Measurements from ENCODE around the gene CLEC18B.
A peak's percentile ranks its signal among the peaks of the same experiment; 100 is the strongest.

Gene CLEC18B

GRCh38 chr16:74455213-74455612 lies 33.9 kb upstream of the CLEC18B start:
- DNase-seq (ENCODE audit: low spot score) = no peak

DNA sequence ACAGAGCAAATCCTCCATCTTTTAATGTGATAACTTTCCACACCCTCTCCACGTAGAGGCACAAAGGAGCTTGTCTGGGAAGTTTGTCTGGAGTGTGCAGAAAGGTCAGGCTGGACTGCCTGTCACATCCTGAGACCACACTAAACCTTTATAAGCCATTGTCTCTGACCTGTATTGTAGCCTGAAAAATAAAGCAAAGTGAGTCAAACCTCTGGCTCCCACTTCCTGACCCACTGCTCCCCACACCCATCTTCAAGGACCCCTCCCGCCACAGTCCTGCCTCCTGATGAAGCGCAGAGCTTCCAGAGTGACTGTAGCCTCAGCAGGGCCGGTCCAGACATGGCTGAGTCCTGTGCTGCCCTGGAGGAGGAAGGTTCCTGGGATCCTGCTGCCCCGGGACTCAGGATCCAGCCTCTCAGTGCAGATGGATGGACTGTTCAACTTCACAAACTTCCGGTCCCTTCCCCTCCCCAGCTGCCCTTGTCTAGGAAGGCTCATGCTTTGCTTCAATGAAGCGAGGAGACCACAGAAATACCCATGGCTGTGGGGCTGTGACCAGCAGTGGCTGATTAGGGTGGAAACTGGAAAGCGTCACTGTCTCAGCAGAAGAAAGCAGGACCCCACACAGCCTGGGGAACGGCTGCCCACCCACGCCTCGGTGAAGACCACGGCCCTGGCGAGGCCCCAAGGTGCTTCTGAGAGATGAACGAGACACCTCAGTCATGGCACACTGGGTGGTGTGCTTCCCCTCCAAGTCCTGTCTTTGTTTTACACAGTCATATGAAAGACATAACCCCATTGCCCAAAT lies 30.9 kb upstream of the CLEC18B start:
- in situ Hi-C loops (cut with MboI; ENCODE audit: low sequenced_read_pairs, unreplicated experiment) = loop anchor here (25.0 kb wide), 1 partner anchor 160 kb away; the partner anchor contains the start of gene GLG1
- peak; percentile 71 for DNase-seq (ENCODE audit: low spot score)

More at GRCh38 chr16:74455213-74455612, 33.9 kb upstream of the CLEC18B start:
- in situ Hi-C loops (cut with MboI; ENCODE audit: low sequenced_read_pairs, unreplicated experiment) = loop anchor here (25.0 kb wide), 1 partner anchor 157 kb away; the partner anchor contains the start of gene GLG1
- no peak for TF ChIP-seq CTCF (IDR thresholded peaks at IDR 0.05; ENCODE audit: borderline replicate concordance, control extremely low read depth, extremely low read depth, insufficient read depth, missing control alignments)

DNA sequence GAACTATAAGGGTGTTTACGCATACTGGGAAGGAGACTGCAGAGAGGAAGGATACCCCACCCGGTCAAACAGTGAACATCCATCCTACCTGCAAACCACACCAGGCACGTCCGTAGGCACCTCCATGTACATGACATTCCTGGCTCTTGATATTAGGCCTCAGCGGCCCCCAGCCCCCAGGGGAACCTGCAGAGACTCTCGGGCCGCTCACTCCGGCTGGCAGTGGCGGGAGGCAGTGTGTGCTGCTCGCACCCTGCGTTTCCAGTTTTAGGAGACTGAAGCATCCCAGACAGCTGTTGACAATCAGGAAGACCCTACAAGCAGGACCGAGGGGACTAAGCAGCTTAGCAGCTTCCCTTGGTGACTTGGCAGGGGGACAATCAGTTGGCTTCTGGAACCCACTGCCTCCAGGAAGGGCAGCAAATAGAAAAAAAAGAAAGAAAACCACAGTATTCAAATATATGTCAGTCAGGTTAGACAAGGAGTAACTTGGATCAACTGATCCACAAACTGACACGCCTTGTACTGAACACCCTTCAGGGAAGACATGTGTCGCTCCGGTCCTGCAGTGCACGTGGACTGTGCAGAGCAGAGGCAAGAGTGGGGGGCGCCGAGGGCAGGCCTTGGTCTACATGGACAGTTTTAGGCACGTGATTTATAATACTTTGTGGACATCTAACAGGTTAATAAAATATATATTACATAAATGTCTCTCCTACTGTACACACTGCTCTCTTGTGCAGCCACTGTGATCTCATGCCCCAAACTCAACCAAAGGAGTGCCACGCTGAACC lies 29.9 kb upstream of the CLEC18B start:
- TF ChIP-seq CTCF (IDR thresholded peaks at IDR 0.05; ENCODE audit: borderline replicate concordance, control extremely low read depth, extremely low read depth, insufficient read depth, missing control alignments) = no peak
- in situ Hi-C loops (cut with MboI; ENCODE audit: low sequenced_read_pairs, unreplicated experiment) = loop anchor here (25.0 kb wide), 1 partner anchor 161 kb away; the partner anchor contains the start of gene GLG1

More for the DNA sequence above, 30.9 kb upstream of the CLEC18B start:
- TF ChIP-seq CTCF (IDR thresholded peaks at IDR 0.05; ENCODE audit: borderline replicate concordance, control extremely low read depth, extremely low read depth, insufficient read depth, missing control alignments) = no peak

GRCh38 chr16:74450236-74450635 lies 29.0 kb upstream of the CLEC18B start:
- TF ChIP-seq CTCF (IDR thresholded peaks at IDR 0.05; ENCODE audit: borderline replicate concordance, control extremely low read depth, extremely low read depth, insufficient read depth, missing control alignments) = no peak
- no peak for DNase-seq (ENCODE audit: low spot score)
- in situ Hi-C loops (cut with MboI; ENCODE audit: low sequenced_read_pairs, unreplicated experiment) = loop anchor here (25.0 kb wide), 1 partner anchor 162 kb away; the partner anchor contains the start of gene GLG1

More for the DNA sequence above, 29.9 kb upstream of the CLEC18B start:
- DNase-seq (ENCODE audit: low spot score) = no peak

DNA sequence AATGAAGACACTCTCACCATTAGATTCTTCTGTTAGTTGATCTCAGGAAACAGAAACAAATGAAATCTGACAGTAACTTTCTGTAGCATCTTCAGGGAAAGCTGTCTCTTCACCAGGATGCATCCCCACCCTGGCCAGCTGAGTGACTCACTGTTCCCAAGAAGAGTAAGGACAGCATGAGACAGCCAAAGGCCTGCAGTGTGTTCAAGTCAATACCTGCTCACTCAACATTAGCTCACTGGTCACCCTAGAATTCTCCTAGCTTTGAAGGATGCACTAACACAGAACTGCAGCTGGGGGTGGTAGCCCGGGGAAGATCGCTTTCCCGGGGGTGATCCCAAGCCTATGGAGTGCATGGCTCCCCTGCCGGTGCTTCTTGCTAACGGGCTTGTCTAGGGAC lies 28.2 kb upstream of the CLEC18B start:
- in situ Hi-C loops (cut with MboI; ENCODE audit: low sequenced_read_pairs, unreplicated experiment) = no loop called here
- no peak for TF ChIP-seq CTCF (IDR thresholded peaks at IDR 0.05; ENCODE audit: borderline replicate concordance, control extremely low read depth, extremely low read depth, insufficient read depth, missing control alignments)
- no peak for DNase-seq (ENCODE audit: low spot score)

DNA sequence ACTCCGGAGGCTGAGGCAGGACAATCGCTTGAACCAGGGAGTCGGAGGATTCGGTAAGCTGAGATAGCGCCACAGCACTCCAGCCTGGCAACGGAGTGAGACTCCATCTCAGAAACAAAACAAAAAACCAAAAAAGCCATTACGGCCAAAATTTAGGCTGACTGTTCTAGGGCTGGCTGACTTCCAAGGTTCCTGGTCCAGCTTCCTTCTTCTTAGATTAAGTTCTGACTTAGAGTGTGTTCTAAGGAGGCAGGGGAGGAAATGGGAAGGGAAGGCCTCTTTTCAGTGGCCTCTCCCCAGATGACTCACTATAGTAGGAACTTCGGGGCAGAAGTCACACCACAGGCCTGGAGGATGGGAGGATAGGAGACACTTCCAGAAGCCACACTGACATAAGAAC lies 27.7 kb upstream of the CLEC18B start:
- in situ Hi-C loops (cut with MboI; ENCODE audit: low sequenced_read_pairs, unreplicated experiment) = no loop called here
- no peak for TF ChIP-seq CTCF (IDR thresholded peaks at IDR 0.05; ENCODE audit: borderline replicate concordance, control extremely low read depth, extremely low read depth, insufficient read depth, missing control alignments)
- no peak for DNase-seq (ENCODE audit: low spot score)
